Endothelial cell (in vitro differentiated cells): ENCODE results near the gene ZNF17. TPM values are rescaled to one million over a fixed set of nuclear protein-coding genes. Genes with fewer than 3 reads are reported as not detected.
A peak's percentile ranks its signal among the peaks of the same experiment; 100 is the strongest.

Experiments
- DNase-seq: peaks from one replicate; pipeline ENCODE4 v3.0.0; 2021; ENCODE audit warnings: low spot score
- H3K27ac Mint-ChIP-seq: one replicate; pipeline ENCODE4 v1.8.0; 2021; ENCODE audit warnings: mixed read lengths, inconsistent platforms; ENCODE audit not compliant: unreplicated experiment
- H3K27me3 Mint-ChIP-seq: one replicate; pipeline ENCODE4 v1.8.0; 2021; ENCODE audit warnings: mild to moderate bottlenecking, moderate library complexity, mixed read lengths, inconsistent platforms; ENCODE audit not compliant: unreplicated experiment
- H3K36me3 Mint-ChIP-seq: one replicate; pipeline ENCODE4 v1.8.0; 2021; ENCODE audit warnings: mild to moderate bottlenecking, low read depth, mixed read lengths, inconsistent platforms; ENCODE audit not compliant: unreplicated experiment
- H3K4me1 Mint-ChIP-seq: one replicate; pipeline ENCODE4 v1.8.0; 2021; ENCODE audit warnings: mild to moderate bottlenecking, mixed read lengths, inconsistent platforms; ENCODE audit not compliant: unreplicated experiment
- H3K4me3 Mint-ChIP-seq: one replicate; pipeline ENCODE4 v1.8.0; 2021; ENCODE audit warnings: mild to moderate bottlenecking, mixed read lengths, inconsistent platforms; ENCODE audit not compliant: unreplicated experiment
- H3K9me3 Mint-ChIP-seq: one replicate; pipeline ENCODE4 v1.8.0; 2021; ENCODE audit warnings: mixed read lengths, inconsistent platforms; ENCODE audit not compliant: unreplicated experiment
- CTCF ChIP-seq: fragments of 200-600 bp; sonication (generic); IDR thresholded peaks from one replicate; pipeline ENCODE4 v1.5.0; 2021; ENCODE audit warnings: antibody characterized with exemption; ENCODE audit not compliant: unreplicated experiment
- total RNA-seq: library from RNA; stranded (reverse); fragmentation: NEBNext Ultra II Directional; extraction: Animal tissue kit (Norgen Biotek cat#: 25700); gene quantifications from one replicate; pipeline ENCODE4 v1.2.1, GENCODE V29; 2021; ENCODE audit not compliant: unreplicated experiment

ZNF17 gene
- total RNA-seq, 1 donor from 2014 or later: 13.7 TPM

- TF ChIP-seq CTCF: no peak
- peaks cover 42% of the 10 kb centered on the region for H3K36me3 Mint-ChIP-seq
- no peaks in the 10 kb centered on the region for H3K9me3 Mint-ChIP-seq
- H3K4me1 Mint-ChIP-seq: peaks cover 55% of the 10 kb centered on the region
- peaks cover 18% of the 10 kb centered on the region for H3K27me3 Mint-ChIP-seq
- H3K27ac Mint-ChIP-seq: no peak overlapping the region
- no peak overlapping the region for H3K4me3 Mint-ChIP-seq
- no peak for DNase-seq
Observed at GRCh38 chr19:57437931-57438330, 27.0 kb downstream of the ZNF17 start.

GRCh38 chr19:57438925-57439324 is 28.0 kb downstream of the ZNF17 start:
- no peak for DNase-seq
- Mint-ChIP-seq H3K27me3 (peaks cover 17% of the 10 kb centered on the region), H3K4me1 (peaks cover 59% of the 10 kb centered on the region), H3K27ac (peak overlapping the region; percentile 2), H3K4me3 (peak overlapping the region; percentile 66), H3K36me3 (peaks cover 51% of the 10 kb centered on the region), H3K9me3 (no peaks in the 10 kb centered on the region)
- no peak for TF ChIP-seq CTCF

- no peak for TF ChIP-seq CTCF
- no peaks in the 10 kb centered on the region for H3K9me3 Mint-ChIP-seq
Observed at GRCh38 chr19:57441979-57442752, 31.2 kb downstream of the ZNF17 start.

GRCh38 chr19:57443121-57443696 is 32.2 kb downstream of the ZNF17 start:
- Mint-ChIP-seq H3K27me3 (peaks cover 13% of the 10 kb centered on the region), H3K4me1 (peaks cover 37% of the 10 kb centered on the region), H3K27ac (peak overlapping the region; percentile 89), H3K36me3 (peaks cover 32% of the 10 kb centered on the region), H3K9me3 (no peaks in the 10 kb centered on the region), H3K4me3 (peak overlapping the region; percentile 60)
- DNase-seq: no peak
- TF ChIP-seq CTCF: no peak

More at GRCh38 chr19:57441979-57442752, 31.2 kb downstream of the ZNF17 start:
- Mint-ChIP-seq H3K36me3 (peaks cover 37% of the 10 kb centered on the region), H3K4me1 (peaks cover 37% of the 10 kb centered on the region), H3K27me3 (peaks cover 13% of the 10 kb centered on the region), H3K4me3 (no peak overlapping the region), H3K27ac (peak overlapping the region; percentile 89)
- DNase-seq: peak; percentile 6

DNA sequence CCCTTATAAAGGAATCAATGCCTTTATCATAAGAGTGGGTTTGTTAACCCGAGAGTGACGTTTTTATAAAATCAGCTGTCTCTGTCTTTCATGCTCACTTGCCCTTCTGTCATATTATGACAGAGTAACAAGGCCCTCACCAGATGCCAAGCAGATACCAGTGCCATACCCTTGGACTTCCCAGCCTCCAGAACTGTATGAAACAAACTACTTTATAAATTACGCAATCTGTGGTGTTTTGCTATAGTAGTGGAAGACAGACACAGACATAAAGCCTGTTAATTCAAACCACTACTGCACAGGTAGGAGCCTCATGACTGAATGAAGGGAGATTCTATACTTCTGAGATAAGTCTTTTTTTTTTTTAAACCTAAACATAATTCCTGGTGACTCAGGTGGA is 41.3 kb downstream of the ZNF17 start:
- TF ChIP-seq CTCF: no peak
- H3K9me3 Mint-ChIP-seq: no peaks in the 10 kb centered on the region
- no peaks in the 10 kb centered on the region for H3K4me1 Mint-ChIP-seq
- no peak overlapping the region for H3K4me3 Mint-ChIP-seq
- DNase-seq: no peak
- H3K27me3 Mint-ChIP-seq: peaks cover 2% of the 10 kb centered on the region
- no peak overlapping the region for H3K27ac Mint-ChIP-seq
- H3K36me3 Mint-ChIP-seq: peaks cover 10% of the 10 kb centered on the region
